PFSK-1 (cell line): Measurements from ENCODE around the gene ULK4.

ENCODE experiments used
- POLR2AphosphoS5 ChIP-seq: IDR thresholded peaks from 2 replicates; pipeline ENCODE4 v1.6.1; 2012; ENCODE audit warnings: low read depth, mild to moderate bottlenecking, control low read depth, low read length, moderate library complexity
- TAF1 ChIP-seq: IDR thresholded peaks from 2 replicates; pipeline ENCODE4 v1.6.1; 2012; ENCODE audit warnings: low read length, control low read depth, borderline replicate concordance; ENCODE audit not compliant: insufficient read depth
- TF ChIP-seq, protein P1 (sequence below), 2 experiments: IDR thresholded peaks; 2 replicates each; pipeline versions ENCODE4 v1.6.1 to v1.8.0; 2011 to 2012; ENCODE audit warnings: low read depth in 2 of 2, low read length in 2 of 2, control low read depth in 1 of 2, inconsistent platforms in 1 of 2, mild to moderate bottlenecking in 1 of 2, moderate library complexity in 1 of 2; ENCODE audit not compliant: insufficient read depth in 1 of 2

GRCh38 chr3:41975416-41976103 lies 13.7 kb upstream of the ULK4 start:
- TF ChIP-seq POLR2AphosphoS5 (no peak), TAF1 (no peak)
- TF ChIP-seq, protein P1, sequence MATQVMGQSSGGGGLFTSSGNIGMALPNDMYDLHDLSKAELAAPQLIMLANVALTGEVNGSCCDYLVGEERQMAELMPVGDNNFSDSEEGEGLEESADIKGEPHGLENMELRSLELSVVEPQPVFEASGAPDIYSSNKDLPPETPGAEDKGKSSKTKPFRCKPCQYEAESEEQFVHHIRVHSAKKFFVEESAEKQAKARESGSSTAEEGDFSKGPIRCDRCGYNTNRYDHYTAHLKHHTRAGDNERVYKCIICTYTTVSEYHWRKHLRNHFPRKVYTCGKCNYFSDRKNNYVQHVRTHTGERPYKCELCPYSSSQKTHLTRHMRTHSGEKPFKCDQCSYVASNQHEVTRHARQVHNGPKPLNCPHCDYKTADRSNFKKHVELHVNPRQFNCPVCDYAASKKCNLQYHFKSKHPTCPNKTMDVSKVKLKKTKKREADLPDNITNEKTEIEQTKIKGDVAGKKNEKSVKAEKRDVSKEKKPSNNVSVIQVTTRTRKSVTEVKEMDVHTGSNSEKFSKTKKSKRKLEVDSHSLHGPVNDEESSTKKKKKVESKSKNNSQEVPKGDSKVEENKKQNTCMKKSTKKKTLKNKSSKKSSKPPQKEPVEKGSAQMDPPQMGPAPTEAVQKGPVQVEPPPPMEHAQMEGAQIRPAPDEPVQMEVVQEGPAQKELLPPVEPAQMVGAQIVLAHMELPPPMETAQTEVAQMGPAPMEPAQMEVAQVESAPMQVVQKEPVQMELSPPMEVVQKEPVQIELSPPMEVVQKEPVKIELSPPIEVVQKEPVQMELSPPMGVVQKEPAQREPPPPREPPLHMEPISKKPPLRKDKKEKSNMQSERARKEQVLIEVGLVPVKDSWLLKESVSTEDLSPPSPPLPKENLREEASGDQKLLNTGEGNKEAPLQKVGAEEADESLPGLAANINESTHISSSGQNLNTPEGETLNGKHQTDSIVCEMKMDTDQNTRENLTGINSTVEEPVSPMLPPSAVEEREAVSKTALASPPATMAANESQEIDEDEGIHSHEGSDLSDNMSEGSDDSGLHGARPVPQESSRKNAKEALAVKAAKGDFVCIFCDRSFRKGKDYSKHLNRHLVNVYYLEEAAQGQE (IDR thresholded peaks at IDR 0.05; ENCODE audit: insufficient read depth in 1 of 2, low read depth in 2 of 2, low read length in 2 of 2), result no peak
